DMS153 treated with DMSO at 0.1 percent for 48 hours (cell line): ENCODE results near the gene MAOB.

Experiments
- DNase-seq: peaks from one replicate; lab custom pipeline; 2025; ENCODE audit not compliant: unreplicated experiment; lab: John Stamatoyannopoulos, UW

The MAOB gene

GRCh38 chrX:43718081-43718480 lies 164.2 kb downstream of the MAOB start:
- no peak for DNase-seq

DNA sequence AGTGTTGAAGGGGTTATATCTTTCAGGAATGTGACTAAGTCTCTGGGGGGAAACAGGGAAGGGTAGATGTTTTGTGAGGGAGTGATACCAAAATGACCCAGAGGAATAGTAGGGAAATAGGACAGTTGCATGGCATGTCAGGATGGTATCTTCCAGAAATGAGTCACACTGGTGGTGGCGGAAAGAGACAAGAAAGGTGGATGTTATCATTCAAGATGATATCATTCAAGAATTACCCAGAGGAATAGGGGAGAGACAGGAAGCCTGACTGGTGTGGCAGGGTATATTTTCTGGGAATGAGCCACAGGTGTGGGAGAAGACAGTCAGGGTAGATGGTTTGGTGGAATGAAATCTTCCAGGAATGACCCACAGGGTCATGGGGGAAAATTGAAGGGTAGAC lies 165.1 kb downstream of the MAOB start:
- no peak for DNase-seq

GRCh38 chrX:43716696-43717095 lies 165.6 kb downstream of the MAOB start:
- DNase-seq = no peak
